ENCODE measurements around the gene NTNG1.

Gene NTNG1

DNA sequence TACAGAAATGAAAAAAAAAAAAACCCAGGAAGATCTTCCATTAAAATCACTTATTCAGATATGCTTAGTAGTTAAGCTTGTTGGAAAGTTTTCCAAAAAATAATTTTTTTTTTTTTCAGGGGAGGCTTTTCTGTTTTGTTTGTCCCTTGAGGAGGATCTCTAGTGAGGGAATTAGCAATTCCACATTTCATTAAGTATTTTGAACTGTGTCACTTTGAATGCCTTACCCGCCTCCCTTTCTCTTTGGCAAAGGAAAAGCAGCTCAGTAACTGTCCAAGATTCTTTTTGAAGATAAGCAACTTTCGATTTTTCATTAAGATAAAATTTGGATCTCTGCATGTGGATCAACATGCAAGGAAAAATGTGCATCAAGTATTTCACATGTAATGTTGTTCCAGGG lies 1.8 kb downstream of the NTNG1 start:
- DNase-seq (ENCODE audit: low spot score): no peak

DNA sequence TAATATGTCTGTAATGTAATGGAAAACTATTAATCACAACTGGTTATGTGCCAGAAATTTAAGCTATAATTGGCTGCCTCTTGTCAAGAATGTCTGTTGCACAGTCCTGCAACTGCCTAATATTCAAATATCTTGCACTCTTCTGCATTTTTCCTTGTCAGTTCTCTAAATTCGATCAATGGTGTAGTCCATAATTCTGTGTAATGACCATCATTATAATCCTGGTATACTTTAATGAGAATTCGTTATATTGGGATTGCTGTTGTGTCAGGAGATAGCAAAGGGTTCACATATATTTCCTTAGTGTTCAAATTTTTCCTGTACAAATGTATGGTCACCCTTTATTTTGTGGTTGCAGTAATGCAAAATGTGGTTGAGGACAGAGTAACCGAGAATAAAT lies 4.8 kb downstream of the NTNG1 start:
- DNase-seq (ENCODE audit: low spot score): no peak

DNA sequence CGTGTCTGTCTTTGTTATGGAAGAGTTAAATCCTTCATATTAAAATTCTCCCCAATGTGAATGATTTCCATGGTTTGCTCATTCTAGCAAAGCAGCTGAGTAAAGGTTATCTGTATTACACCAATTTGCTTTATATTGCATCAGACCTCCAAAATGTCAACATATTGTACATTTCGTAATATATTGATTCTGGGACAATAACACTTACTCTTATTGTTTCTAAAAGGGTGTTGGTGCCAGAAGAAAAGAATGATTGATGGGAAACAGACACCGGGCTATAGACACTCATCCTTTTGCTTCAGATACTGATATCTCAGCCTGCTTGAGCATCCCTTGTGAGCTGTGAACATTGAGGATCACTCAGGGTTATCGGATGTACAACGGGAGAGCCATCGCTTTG lies 7.0 kb downstream of the NTNG1 start:
- no peak for DNase-seq (ENCODE audit: low spot score)

DNA sequence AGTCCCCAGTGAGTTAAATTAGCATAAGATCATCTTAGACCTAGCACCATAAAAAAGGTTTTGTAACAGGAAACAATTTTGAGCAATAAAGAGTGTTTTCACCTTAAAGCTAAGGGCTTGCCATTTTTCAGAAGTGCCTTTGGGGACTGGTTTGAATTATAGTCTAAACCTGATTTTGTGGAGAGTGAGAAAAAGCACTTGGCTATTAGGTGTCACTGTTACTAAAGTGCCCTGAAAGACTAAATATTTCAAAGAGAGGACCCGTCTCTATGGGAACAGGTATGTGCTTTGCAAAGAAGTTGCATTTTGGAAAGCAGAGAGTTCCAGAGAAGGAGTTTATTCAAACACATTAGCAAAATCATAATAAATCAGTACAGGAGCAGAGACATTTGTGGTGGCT lies 9.1 kb downstream of the NTNG1 start:
- DNase-seq (ENCODE audit: low spot score): no peak

DNA sequence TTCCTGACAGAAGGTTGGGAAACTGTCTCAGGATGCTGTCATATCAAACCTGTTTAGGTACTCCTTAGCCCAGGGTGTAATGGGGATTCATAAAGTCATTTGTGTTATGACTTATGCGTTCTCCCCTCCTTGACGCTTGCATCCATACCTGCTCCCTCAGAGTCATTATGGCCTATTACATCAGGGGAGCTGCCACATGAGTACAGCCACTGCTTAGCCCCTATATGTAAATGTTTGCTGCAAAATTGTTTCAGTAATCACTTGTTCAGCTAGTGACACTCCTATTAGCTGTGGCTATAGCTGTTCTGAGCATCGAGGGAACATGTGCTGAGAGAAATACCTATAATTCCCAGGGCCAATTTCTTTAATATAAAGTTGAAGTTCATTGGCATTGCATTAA lies 10.5 kb downstream of the NTNG1 start:
- no peak for DNase-seq (ENCODE audit: low spot score)

DNA sequence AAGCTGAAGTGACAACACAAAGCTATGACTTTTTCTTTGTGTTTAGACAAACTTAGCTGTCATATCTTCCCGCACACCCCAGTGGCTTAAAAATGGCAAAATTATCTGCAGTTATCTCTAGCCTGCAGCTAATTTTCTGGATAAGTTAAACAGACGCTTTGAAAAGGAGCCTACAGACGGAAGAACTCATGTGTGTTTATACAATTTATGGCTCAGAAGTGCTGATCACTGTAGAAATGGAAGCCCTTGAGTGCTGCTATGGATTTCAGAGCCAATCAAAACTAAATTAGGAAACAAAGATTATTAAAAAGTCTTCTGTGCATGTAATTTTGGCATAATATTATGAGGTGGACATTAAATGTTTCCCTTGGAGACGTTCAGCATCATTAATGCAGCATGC lies 11.6 kb downstream of the NTNG1 start:
- no peak for DNase-seq (ENCODE audit: low spot score)

DNA sequence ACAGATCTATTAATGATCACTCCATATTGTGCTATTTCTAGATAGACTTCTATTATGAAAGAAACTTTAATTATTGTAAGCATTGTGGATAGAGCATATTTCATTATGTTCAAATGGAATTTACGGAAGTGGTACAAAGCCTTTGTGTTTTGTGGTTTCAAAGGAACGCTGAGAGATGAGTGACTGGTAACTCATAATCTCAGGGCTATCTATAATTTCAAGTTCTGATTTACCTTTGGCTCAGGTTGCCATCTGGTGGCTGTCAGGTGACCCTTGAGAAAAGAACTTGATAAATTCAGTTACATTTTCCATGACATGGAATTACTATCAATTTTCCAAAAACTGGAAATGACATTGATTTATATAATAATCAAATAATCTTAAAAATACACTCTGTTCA lies 12.2 kb downstream of the NTNG1 start:
- DNase-seq (ENCODE audit: low spot score): peak; percentile 18

DNA sequence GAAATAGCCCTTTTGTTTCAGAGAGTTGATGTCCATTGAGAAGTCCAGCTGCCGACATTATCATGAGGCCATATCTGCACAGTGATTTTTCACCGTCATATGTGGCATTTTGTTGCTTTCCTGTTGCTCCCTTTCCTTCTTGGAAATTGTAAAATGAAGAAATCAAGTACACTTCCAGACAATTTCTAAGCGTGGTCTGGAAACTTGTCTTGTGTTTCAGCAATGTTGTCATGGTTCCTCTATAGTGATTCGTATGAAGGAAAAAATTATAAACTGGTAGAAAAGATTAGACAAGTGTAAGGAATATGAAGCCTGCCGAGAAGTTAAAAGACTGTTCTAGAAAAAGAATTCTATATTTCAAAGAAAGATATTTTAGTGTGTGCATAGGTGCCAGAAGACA lies 17.7 kb downstream of the NTNG1 start:
- DNase-seq (ENCODE audit: low spot score): no peak

DNA sequence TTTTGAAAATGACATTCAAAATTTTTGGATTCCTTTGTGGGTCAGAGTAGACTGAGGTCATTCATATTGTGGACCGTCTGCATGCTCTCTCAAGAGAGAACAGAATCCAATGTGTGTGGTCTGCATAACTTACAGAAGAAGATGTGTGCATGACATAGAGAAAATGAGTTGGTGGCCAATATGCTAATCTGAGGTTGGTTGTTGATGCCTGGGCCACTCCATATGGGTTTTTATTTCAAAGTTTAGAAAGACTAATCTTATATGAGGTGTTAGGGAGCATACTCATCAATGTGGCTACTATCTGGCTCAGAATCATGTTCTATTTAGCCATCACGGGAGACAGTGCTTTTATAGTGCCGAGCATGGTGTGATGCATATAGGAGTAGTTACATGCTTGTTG lies 18.2 kb downstream of the NTNG1 start:
- DNase-seq (ENCODE audit: low spot score): no peak

DNA sequence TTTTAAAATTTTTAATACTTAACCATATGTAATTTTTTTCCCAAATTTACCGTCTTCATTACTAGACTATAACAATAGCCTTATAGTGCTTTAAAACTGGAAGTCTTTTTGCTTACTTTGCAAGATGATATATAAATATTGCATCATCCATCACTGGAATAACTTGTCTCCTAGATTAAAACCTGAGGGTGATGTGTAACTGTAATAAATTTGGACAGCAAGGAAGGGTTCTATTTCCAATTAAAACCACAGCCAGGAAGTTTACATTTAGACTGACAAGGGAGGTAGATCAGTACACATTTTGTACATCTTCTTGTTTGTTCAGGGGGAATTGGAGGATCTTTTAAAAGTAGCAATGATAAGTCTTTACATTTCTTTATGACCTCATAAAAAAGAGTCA lies 21.9 kb downstream of the NTNG1 start:
- DNase-seq (ENCODE audit: low spot score): no peak

DNA sequence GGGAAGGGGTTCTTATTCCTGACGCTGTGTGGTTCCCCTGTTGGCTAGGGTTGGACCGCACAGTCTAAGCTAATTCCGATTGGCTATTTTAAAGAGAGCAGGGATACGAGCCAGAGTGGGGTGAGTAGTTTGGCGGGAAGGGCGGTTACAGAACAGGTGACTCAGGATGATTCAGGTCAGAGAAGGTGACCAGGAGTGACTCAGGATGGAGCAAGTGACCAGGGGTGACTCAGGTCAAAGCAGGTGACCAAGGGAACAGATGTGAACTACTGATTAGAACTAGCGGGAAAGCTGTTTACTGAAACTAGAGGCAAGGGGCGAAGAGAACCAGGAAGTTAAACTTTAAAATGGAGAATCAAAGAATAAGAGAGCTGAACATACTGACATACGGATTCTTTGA lies 24.1 kb downstream of the NTNG1 start:
- peak; percentile 58 for DNase-seq (ENCODE audit: low spot score)

DNA sequence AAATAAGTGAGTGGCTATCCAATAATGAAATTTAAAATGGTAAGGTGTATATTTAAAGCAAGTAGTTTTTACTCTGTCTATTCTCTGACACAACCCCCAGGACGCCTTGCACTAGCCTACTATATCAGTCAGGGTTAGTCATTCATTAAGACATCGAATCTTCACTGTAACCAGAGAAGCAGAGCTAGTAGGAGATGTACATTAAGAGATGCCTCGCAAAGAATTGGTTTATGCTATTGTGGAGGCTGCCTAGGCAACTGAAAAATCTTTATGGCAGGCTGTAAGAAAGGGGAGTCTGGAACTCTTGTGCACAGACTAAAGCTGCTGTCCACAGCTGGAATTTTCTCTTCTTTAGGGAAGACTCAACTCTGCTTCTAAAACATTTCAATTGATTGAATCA lies 28.8 kb downstream of the NTNG1 start:
- no peak for DNase-seq (ENCODE audit: low spot score)

DNA sequence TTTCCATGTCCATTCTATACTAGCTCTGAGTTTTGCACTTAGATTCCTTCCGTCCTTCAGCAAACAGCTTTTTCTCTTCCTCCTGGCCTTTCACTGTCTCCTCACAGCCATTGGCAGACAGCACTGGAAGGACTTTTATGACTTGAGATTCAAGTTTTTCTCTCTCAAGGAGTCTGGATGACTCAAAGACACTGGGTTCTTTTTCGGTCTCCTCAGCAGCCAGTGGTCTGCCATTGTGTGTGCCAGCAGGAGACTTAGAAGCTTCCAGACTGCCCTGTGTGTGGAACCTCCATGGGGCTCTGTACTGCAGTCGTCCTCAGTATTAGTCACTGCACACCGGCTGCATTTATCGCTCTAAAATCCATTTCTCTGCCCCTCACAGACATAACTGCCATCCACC lies 30.5 kb downstream of the NTNG1 start:
- no peak for DNase-seq (ENCODE audit: low spot score)

DNA sequence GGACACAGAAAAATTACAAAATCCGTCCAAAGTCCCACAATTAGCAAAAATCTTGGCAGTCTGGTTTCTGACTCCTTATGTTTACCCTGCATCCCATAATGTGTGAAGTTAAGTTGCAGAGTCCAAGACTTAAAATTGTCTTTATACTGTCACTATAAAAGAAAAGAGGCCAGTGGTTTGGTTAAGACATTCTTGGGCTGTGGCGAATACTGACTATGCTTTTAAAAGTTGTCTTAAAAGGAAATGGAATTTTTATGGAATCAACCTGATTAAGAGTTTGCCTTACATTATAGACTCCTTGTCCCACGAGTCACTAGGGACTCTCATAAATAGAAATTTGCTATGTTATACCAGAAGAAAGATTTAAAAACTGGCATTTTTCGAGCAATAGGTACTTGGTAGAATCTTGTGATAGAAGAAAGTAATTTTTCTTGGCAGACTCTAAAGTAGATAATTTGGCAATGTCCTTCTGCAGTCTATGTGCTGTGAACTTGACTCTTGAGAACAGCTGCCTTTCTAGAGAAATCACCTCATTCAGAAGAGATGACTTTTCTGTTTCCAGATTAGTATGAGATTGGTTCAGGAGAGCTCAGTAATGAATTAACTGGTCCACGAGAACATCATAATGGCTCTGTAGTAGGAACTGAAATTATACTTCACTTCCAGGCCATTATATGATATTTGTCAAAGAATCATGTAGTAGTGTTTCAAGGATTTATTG lies 31.8 kb downstream of the NTNG1 start:
- DNase-seq (ENCODE audit: low spot score): no peak

DNA sequence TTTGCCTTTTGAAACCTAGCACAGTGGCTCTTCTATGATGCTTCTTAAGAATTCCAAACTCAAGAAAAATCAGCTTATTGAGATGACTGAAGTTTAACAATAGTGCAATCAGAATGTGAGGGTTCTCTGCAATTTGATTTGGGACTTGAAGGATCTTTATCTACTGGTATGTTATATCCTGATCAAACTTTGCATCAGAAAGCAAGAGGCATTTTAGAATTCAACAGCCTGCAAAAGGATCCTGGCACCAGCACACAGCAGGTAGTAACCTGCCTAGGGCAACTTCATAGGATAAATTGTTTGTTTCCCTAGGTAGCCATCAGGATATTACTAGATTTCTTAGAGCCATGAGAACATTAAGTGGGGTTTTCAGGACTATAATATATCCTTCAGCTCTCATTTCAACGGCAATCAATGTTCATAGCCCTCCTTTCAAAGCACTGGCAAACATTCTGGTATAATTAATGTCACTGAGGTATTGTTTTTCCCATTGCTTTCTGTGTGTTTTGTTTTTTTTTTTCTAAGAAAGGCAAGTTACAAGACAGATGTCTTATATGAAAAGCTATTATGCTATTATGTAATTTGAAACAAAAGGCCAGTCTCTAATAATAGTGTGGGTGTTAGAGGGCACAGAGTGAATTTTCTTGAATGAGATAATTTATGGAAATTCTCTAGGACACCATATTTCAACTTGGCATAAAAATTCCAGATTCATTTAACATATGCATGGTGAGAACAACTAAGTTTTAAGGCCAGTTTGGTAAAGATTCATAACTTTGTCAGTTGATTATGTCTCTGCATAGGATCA lies 34.5 kb downstream of the NTNG1 start:
- no peak for DNase-seq (ENCODE audit: low spot score)

DNA sequence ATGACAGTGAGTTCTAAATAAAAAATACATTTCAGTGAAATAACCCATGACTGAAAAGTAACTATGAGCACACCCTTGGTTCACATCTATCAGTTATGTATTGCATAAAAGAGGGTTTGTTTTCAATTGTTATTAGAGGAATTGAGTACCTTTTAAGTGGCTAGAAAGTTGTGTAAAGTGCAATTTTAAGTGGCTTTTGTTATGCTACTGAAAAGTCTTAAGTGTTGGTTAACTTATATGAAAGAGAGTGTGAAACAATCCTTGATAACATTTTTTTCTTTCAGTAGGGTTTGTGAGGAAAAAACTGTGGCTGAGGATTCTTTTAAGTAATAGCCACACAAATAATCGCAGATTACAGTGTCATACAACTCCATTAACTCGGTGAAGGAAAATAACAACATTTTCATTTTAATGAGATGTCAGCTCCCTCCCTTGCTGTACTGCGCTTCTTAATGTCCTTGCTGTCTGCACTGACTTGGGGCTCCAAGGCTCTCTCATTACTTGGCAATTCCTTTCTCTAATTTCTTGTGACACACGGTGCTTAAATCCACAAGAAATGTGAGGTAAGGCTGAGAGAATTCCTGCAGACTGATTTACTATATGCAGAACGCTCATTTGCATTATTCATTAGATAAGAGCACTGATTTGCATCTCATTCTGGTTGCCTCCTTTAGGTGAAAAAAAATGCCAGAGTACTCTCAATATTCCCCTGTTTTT lies 40.6 kb downstream of the NTNG1 start:
- DNase-seq (ENCODE audit: low spot score): no peak

DNA sequence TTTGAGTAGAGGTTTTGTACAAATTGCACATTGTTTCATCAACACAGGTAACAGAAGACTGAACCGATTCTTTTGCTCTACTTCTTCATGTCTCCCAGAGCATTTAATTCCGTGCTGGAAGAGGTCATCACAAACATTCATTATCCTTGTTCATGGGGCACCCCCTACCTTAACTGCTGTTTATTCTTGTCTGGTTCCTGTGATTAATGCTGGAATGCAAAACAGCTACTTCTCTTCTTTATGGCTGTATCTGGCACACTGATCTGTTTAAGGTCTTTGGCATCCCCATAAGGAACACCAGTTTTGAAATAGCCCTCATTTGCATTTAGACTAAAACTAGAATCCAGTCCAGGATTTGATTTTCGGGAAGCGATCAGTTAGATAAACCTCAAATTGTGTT lies 42.2 kb downstream of the NTNG1 start:
- no peak for DNase-seq (ENCODE audit: low spot score)

DNA sequence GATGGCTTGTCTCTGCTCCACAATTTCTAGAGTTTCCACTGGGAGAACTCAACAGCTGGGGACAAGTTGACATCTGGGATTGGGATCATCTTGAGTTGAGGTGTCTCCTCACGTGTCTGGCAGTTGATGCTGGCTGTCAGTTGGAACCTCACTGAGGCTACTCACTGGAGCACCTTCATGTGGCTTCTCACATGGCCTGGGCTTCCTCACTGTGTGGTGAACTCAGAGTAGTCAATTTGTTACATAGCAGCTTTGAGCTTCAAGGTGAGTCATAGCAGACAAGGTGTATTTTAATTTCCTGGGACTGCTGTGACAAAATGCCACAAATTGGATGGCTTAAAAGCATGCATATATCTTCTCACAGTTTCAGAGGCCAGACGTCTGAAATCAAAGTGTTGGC lies 44.0 kb downstream of the NTNG1 start:
- DNase-seq (ENCODE audit: low spot score): no peak

DNA sequence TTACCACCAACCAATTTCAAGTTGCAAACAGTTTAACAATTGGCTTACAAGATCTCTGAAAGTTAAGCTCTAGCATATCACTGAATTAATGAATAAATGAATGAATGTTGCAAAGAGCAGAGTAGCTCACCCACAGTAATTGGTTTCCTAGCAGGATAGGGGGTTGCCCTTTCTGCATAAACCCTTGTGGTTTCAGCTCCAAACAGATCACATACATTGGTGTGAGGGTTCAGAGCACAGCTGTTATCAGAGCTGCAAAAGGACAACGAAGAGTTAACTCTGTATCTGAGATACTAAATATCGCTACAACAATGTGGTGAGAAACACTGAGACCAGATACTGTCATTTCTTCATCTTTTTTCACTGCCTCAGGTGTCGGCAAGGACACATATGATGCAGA lies 46.6 kb downstream of the NTNG1 start:
- no peak for DNase-seq (ENCODE audit: low spot score)

DNA sequence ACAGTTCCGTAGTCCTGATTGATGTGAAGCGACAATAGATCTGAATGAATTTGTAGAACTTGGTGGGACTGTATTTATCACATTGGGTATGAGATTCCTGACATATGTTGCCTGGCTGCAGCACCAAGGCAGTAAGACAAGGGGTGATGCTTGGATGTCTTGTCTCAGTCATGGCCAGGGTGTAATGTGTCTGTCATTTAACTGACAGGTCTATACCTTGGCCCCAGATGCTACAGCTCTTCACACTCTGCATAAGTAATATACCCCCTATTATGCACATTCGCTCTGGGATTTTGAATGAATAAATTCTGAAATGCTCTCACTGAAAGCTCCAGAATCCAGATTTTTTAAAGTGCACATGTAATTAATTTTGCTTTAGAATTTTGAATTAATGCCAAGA lies 47.3 kb downstream of the NTNG1 start:
- DNase-seq (ENCODE audit: low spot score): no peak

DNA sequence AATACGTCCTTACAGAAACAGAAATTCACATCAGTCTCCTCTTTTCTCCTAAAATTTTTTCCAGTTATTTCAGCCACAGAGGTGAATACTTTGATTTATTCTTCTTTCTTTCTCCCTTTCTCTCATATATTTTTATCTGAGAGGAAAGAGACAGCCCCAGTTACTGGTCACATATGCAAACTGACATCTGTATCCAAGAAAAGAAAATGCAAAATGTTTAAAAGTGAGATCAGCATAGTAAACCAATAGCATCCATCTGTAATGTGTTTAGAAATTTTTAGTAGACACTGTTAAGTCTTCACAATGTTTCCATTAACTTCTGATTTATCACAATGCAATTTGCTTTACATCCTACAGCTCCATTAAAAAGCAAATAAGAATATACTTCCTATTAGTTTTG lies 53.5 kb downstream of the NTNG1 start:
- no peak for DNase-seq (ENCODE audit: low spot score)

DNA sequence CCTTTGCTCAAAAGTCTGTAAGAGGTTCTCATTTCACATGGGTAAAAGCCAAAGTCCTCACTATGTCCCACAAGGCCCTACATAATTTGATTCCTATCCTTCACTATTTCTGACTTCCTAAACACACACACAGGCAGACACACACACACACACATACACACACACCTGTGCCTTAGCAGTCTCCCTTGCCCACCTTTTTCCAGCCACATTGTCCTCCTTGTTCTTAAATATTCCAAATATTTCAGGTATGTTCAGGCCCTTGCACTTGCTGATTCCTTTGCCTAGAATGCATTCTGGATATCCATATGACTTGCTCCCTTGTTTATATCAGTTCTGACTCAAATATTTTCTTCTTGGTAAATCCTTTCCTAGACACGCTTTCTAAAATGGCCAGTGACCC lies 54.6 kb downstream of the NTNG1 start:
- no peak for DNase-seq (ENCODE audit: low spot score)

DNA sequence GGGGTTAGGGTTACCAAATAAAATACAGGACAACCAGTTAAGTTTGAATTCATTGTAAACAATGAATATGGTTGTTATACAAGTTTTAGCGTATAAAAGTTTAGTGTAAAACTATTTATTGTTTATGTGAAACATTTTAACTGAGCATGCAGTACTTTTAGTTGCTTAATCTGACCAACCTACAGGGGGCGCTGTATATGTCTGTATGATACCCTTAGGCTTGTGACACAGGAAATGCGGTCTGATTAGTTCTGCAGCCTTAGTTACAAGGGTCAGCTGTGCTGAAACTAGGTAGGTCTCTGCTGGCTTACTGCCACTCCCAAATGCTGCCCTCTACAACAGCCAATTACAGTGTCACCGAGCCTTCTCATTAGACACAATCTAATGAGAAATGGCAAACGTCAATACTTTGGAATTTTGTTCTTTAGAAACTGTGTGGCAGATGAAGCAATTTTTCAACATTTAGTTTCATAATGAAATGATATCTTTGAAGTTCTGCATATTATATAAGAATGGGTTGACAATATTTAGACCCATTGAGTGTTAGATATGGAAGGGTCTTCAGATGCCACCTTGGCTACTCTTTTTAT lies 56.2 kb downstream of the NTNG1 start:
- peak; percentile 50 for DNase-seq (ENCODE audit: low spot score)
